Prostate gland (tissue), 2 donors: ENCODE results near the gene SNPH. TPM values are rescaled to one million over a fixed set of nuclear protein-coding genes. Genes with fewer than 3 reads are reported as not detected.
A peak's percentile ranks its signal among the peaks of the same experiment; 100 is the strongest.

ENCODE experiments used
- DNase-seq: peaks from one replicate; pipeline ENCODE4 v3.0.0-alpha.2; 2019; ENCODE audit warnings: low spot score
- H3K27ac ChIP-seq, 2 donors: fragments of 200-600 bp; sonication (generic); 2 replicates each; pipeline ENCODE4 v1.5.1; 2017 to 2019
- H3K27me3 ChIP-seq: fragments of 200-600 bp; sonication (generic); replicated peaks from 2 replicates; pipeline ENCODE4 v1.5.1; 2019; ENCODE audit not compliant: insufficient read depth
- H3K36me3 ChIP-seq, 2 donors: fragments of 200-600 bp; sonication (generic); 1 replicate in 1 of 2; 2 replicates in 1 of 2; pipeline versions ENCODE4 v1.5.1 to v1.8.1; 2017 to 2019
- H3K4me1 ChIP-seq: fragments of 200-600 bp; sonication (generic); replicated peaks from 2 replicates; pipeline ENCODE4 v1.5.1; 2019
- H3K4me3 ChIP-seq, 2 donors: fragments of 200-600 bp; sonication (generic); 2 replicates each; pipeline ENCODE4 v1.5.1; 2017 to 2019
- H3K9me3 ChIP-seq: fragments of 200-600 bp; sonication (generic); 2 replicates; pipeline ENCODE4 v1.5.1; 2017
- POLR2A ChIP-seq: fragments of 450-650 bp; IDR thresholded peaks from one replicate; pipeline ENCODE4 v1.6.1; 2016; ENCODE audit warnings: antibody characterized with exemption, mild to moderate bottlenecking
- POLR2AphosphoS5 ChIP-seq: sonication (generic); formaldehyde crosslinking; IDR thresholded peaks from one replicate; pipeline ENCODE4 v1.6.1; 2017; ENCODE audit warnings: antibody characterized with exemption
- WGBS: methylation state at CpG from one replicate; pipeline ENCODE4 v1.1.5; 2018; 5-methylcytosine and 5-hydroxymethylcytosine counted together
- intact Hi-C: fragments of 100-400 bp; cut with DNase I; formaldehyde crosslinking; loops from one replicate; pipeline ENCODE4 v1.14.2; 2022
- total RNA-seq, 2 donors: library from RNA; depleted of rRNA; stranded (reverse); fragments of >200 nt; gene quantifications; one replicate each; pipeline ENCODE4 v1.1.0, GENCODE V29; 2016
- TF ChIP-seq, protein P1 (sequence below), 4 experiments: fragments of 200-600 bp in 2 of 4; fragments of 450-650 bp in 2 of 4; sonication (generic) in 2 of 4; IDR thresholded peaks; 1 replicate in 3 of 4; 2 replicates in 1 of 4; pipeline ENCODE4 v1.5.1; 2016 to 2019; ENCODE audit warnings: antibody characterized with exemption in 4 of 4, mild to moderate bottlenecking in 2 of 4, moderate library complexity in 2 of 4

SNPH gene
- total RNA-seq, 2 donors from 2014 or later, result 4.5 to 12.3 TPM

- H3K36me3 ChIP-seq, result no peaks in the 10 kb centered on the region
- peak overlapping the region in 1 of 2 donors; percentile 66 for H3K4me3 ChIP-seq
- DNase-seq, result no peak
- TF ChIP-seq, protein P1, sequence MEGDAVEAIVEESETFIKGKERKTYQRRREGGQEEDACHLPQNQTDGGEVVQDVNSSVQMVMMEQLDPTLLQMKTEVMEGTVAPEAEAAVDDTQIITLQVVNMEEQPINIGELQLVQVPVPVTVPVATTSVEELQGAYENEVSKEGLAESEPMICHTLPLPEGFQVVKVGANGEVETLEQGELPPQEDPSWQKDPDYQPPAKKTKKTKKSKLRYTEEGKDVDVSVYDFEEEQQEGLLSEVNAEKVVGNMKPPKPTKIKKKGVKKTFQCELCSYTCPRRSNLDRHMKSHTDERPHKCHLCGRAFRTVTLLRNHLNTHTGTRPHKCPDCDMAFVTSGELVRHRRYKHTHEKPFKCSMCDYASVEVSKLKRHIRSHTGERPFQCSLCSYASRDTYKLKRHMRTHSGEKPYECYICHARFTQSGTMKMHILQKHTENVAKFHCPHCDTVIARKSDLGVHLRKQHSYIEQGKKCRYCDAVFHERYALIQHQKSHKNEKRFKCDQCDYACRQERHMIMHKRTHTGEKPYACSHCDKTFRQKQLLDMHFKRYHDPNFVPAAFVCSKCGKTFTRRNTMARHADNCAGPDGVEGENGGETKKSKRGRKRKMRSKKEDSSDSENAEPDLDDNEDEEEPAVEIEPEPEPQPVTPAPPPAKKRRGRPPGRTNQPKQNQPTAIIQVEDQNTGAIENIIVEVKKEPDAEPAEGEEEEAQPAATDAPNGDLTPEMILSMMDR (IDR thresholded peaks at IDR 0.05), result no peak
- no peak for TF ChIP-seq POLR2AphosphoS5
- TF ChIP-seq POLR2A, result no peak
- no peaks in the 10 kb centered on the region for H3K27me3 ChIP-seq
- WGBS, result 88% methylated on average over 4 of the region's 4 CpGs
- H3K4me1 ChIP-seq, result no peaks in the 10 kb centered on the region
- peak overlapping the region in 1 of 2 donors; percentile 52 for H3K27ac ChIP-seq
- no peaks in the 10 kb centered on the region for H3K9me3 ChIP-seq
- intact Hi-C loops, result no loop called here
These were observed 723 bp upstream of the SNPH start for GRCh38 chr20:1265226-1265915.

DNA sequence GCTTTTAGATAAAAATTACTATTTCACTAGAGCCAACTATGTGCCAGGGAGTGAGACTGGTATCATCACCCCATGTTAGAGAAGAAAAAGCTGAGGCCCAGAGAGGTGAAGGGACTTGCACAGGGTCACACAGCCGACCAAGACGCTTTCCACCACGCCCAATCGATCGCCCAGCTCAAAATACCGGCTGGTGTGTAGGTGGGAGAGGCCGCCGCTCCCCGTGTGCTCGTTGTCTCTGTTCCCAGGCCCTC lies 253 bp upstream of the SNPH start:
- DNase-seq, result no peak
- no peaks in the 10 kb centered on the region for H3K36me3 ChIP-seq
- peak overlapping the region; percentile 8 to 52 for H3K27ac ChIP-seq
- no peaks in the 10 kb centered on the region for H3K4me1 ChIP-seq
- no peaks in the 10 kb centered on the region for H3K27me3 ChIP-seq
- no peaks in the 10 kb centered on the region for H3K9me3 ChIP-seq
- under 1% methylated on average over 10 of the region's 10 CpGs for WGBS
- no peak for TF ChIP-seq POLR2A
- TF ChIP-seq, protein P1 (IDR thresholded peaks at IDR 0.05), result no peak
- no peak for TF ChIP-seq POLR2AphosphoS5
- H3K4me3 ChIP-seq, result peak overlapping the region; percentile 66 to 72
- intact Hi-C loops, result no loop called here

DNA sequence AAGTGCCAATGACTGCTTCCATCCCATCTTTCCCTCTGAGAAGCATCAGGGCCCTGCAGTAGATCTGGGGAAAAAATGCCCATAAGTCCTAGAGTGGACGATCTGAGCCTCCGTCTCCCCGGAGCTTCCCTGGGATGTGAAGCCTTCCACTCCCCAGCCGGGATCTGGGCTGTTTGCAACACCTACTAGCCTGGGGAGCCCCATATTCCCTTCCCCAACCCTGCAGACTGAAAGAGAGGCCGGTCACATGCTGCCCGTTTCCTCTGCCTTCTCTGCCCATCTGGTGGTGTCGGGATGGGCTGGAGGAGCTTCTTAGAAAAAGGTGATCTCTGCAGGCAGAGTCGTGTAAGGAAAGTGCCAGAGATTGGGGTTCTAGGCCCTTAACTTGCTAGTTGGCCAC lies 1.1 kb downstream of the SNPH start:
- peak overlapping the region in 1 of 2 donors; percentile 66 for H3K4me3 ChIP-seq
- H3K36me3 ChIP-seq, result no peaks in the 10 kb centered on the region
- intact Hi-C loops, result no loop called here
- H3K4me1 ChIP-seq, result no peaks in the 10 kb centered on the region
- no peak overlapping the region for H3K27ac ChIP-seq
- no peaks in the 10 kb centered on the region for H3K27me3 ChIP-seq
- no peak for DNase-seq
- 71% methylated on average over 8 of the region's 8 CpGs for WGBS
- TF ChIP-seq POLR2A (no peak), POLR2AphosphoS5 (no peak)
- no peaks in the 10 kb centered on the region for H3K9me3 ChIP-seq

GRCh38 chr20:1267809-1268374 lies 1.8 kb downstream of the SNPH start:
- TF ChIP-seq POLR2A (no peak), POLR2AphosphoS5 (no peak)
- TF ChIP-seq, protein P1 (IDR thresholded peaks at IDR 0.05), result no peak
- Histone ChIP-seq H3K4me3 (no peak overlapping the region), H3K27ac (no peak overlapping the region), H3K36me3 (no peaks in the 10 kb centered on the region), H3K27me3 (no peaks in the 10 kb centered on the region), H3K9me3 (no peaks in the 10 kb centered on the region), H3K4me1 (no peaks in the 10 kb centered on the region)
- no peak for DNase-seq
- WGBS, result 95% methylated on average over 3 of the region's 3 CpGs
- intact Hi-C loops, result no loop called here

DNA sequence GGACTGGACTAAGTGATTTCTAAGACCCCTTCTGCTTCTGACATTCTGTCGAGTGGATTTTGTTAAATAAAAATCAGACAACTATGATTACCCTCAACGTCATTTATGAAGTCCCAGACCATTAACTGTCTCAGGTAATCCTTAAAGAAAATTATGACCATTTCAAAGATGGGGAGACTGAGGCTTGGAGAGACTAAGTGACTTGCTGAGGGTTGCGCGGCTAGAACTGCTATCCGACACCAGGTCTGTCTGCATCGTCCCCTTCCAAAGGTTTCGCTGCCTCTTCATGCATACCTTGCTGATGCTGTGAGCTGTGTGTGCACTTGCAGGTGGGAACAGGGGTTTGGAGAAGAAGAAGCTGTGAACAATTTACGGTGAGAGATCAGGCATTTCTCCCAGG lies 3.1 kb downstream of the SNPH start:
- DNase-seq, result no peak
- intact Hi-C loops, result no loop called here

More for the DNA sequence above, 3.1 kb downstream of the SNPH start:
- H3K4me1 ChIP-seq, result no peaks in the 10 kb centered on the region
- WGBS, result 93% methylated on average over 8 of the region's 8 CpGs
- no peaks in the 10 kb centered on the region for H3K9me3 ChIP-seq
- TF ChIP-seq, protein P1 (IDR thresholded peaks at IDR 0.05), result no peak
- TF ChIP-seq POLR2AphosphoS5 (no peak), POLR2A (no peak)
- no peaks in the 10 kb centered on the region for H3K36me3 ChIP-seq
- H3K27me3 ChIP-seq, result no peaks in the 10 kb centered on the region
- H3K4me3 ChIP-seq, result no peak overlapping the region
- H3K27ac ChIP-seq, result no peak overlapping the region
